ENCODE data around the gene APC2.

APC2 gene

GRCh38 chr19:1521636-1522035 lies 71.7 kb downstream of the APC2 start:
- Mint-ChIP-seq H3K27me3 (peaks cover 17% of the 10 kb centered on the region), H3K4me1 (ENCODE audit: low read depth) (peaks cover 6% of the 10 kb centered on the region), H3K36me3 (no peaks in the 10 kb centered on the region), H3K9me3 (ENCODE audit: low read depth) (no peaks in the 10 kb centered on the region), H3K4me3 (no peak overlapping the region), H3K27ac (no peak overlapping the region)

GRCh38 chr19:1522061-1522460 lies 72.1 kb downstream of the APC2 start:
- no peak overlapping the region for H3K4me3 Mint-ChIP-seq
- no peak overlapping the region for H3K27ac Mint-ChIP-seq
- H3K27me3 Mint-ChIP-seq = peaks cover 17% of the 10 kb centered on the region
- no peaks in the 10 kb centered on the region for H3K9me3 Mint-ChIP-seq (ENCODE audit: low read depth)
- H3K36me3 Mint-ChIP-seq = no peaks in the 10 kb centered on the region
- H3K4me1 Mint-ChIP-seq (ENCODE audit: low read depth) = peaks cover 6% of the 10 kb centered on the region

DNA sequence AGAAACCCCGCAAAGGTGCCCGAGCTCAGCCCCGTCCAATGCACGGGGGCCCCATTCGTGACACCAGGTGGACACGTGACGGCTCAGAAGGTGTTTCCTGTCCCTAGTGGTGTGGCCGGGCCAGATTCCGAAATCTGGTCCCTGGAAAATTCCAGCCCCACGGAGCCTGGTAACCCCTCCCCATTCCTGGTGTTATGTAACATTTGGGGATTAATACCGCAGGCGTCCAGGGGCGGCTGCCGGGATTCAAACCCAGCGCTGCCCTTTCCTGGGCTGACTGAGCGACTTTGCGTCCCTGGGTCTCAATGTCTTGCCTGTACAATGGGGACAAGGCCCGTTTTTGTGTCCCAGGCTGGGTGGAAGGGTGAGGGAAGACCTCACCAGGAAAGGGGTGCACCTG lies 72.9 kb downstream of the APC2 start:
- H3K36me3 Mint-ChIP-seq = no peaks in the 10 kb centered on the region
- peaks cover 6% of the 10 kb centered on the region for H3K4me1 Mint-ChIP-seq (ENCODE audit: low read depth)
- H3K27ac Mint-ChIP-seq = no peak overlapping the region
- peaks cover 17% of the 10 kb centered on the region for H3K27me3 Mint-ChIP-seq
- H3K9me3 Mint-ChIP-seq (ENCODE audit: low read depth) = no peaks in the 10 kb centered on the region
- no peak overlapping the region for H3K4me3 Mint-ChIP-seq

All from activated naive CD8-positive, alpha-beta T cell (primary cell).